Lower leg skin (tissue), 4 donors: Measurements from ENCODE around the gene DSTN. TPM values are rescaled to one million over a fixed set of nuclear protein-coding genes. Genes with fewer than 3 reads are reported as not detected.

ENCODE experiments used
- DNase-seq, 2 donors: peaks; one replicate each; pipeline ENCODE4 v3.0.0-alpha.2; 2019; ENCODE audit warnings: low spot score in 2 of 2
- H3K4me3 ChIP-seq: fragments of 200-600 bp; sonication (generic); 2 replicates; pipeline ENCODE4 v1.5.1; 2017; ENCODE audit warnings: mild to moderate bottlenecking, low read depth; ENCODE audit not compliant: poor library complexity, severe bottlenecking
- CTCF ChIP-seq, 3 donors: fragments of 450-650 bp; IDR thresholded peaks; one replicate each; pipeline ENCODE4 v1.5.1; 2016; ENCODE audit warnings: antibody characterized with exemption in 3 of 3, mild to moderate bottlenecking in 3 of 3, moderate library complexity in 2 of 3
- POLR2A ChIP-seq, 2 donors: fragments of 450-650 bp; IDR thresholded peaks; one replicate each; pipeline ENCODE4 v1.6.1; 2016 to 2017; ENCODE audit warnings: antibody characterized with exemption in 2 of 2, mild to moderate bottlenecking in 1 of 2, moderate library complexity in 1 of 2
- WGBS, 2 donors: methylation state at CpG; one replicate each; pipeline ENCODE4 v1.1.5; 2018; 5-methylcytosine and 5-hydroxymethylcytosine counted together
- intact Hi-C: fragments of 100-400 bp; cut with DNase I; formaldehyde crosslinking; loops from one replicate; pipeline ENCODE4 v1.15.0; 2023; ENCODE audit warnings: low total_unique reads
- total RNA-seq, 4 donors: library from RNA; depleted of rRNA; stranded (reverse); fragments of >200 nt; gene quantifications; one replicate each; pipeline ENCODE4 v1.1.0, GENCODE V29; 2016

DSTN gene
- total RNA-seq, 4 donors from 2014 or later: 237 to 335 (median 290) TPM

GRCh38 chr20:17634661-17635331 is 64.9 kb downstream of the DSTN start:
- WGBS, 2 donors: 69 to 79% methylated on average over 12 of the region's 13 CpGs
- intact Hi-C loops: no loop called here
- H3K4me3 ChIP-seq: no peak overlapping the region
- TF ChIP-seq POLR2A (IDR thresholded peaks at IDR 0.05) (no peak), CTCF (IDR thresholded peaks at IDR 0.05) (no peak)
- DNase-seq: no peak

GRCh38 chr20:17635332-17636244 is 65.7 kb downstream of the DSTN start:
- intact Hi-C loops: no loop called here
- WGBS, 2 donors: 74 to 77% methylated on average over 25 of the region's 25 CpGs
- no peak overlapping the region for H3K4me3 ChIP-seq
- TF ChIP-seq CTCF (IDR thresholded peaks at IDR 0.05) (no peak), POLR2A (IDR thresholded peaks at IDR 0.05) (no peak)
- DNase-seq: no peak

- DNase-seq: no peak
- 83% methylated on average over 21 to 24 of the region's 24 CpGs for WGBS, 2 donors
- TF ChIP-seq CTCF (IDR thresholded peaks at IDR 0.05) (no peak), POLR2A (IDR thresholded peaks at IDR 0.05) (no peak)
- no peak overlapping the region for H3K4me3 ChIP-seq
- intact Hi-C loops: no loop called here
Observed at GRCh38 chr20:17636523-17637412, 66.9 kb downstream of the DSTN start.

DNA sequence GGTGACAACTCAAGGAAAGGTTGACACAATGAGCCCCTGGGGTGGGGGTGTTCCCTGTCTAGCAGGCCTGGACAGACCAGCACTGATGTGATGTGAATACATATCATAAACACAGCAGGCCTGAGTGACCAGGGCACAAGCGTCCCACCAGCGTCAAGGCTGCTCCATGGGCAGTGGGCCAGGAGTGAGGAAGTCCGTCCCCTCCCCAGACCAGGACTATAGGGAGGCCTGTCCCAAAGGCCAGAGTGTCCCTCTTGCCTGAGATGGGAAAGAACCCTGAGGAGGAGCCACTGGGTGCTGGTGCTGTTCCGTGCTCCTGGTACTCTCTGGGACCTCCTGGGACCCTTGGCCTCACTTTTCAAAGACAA is 67.5 kb downstream of the DSTN start:
- 83 to 85% methylated on average over 2 to 4 of the region's 4 CpGs for WGBS, 2 donors
- intact Hi-C loops: no loop called here
- no peak overlapping the region for H3K4me3 ChIP-seq
- TF ChIP-seq CTCF (IDR thresholded peaks at IDR 0.05) (no peak), POLR2A (IDR thresholded peaks at IDR 0.05) (no peak)
- no peak for DNase-seq

GRCh38 chr20:17637985-17638640 is 68.2 kb downstream of the DSTN start:
- no peak overlapping the region for H3K4me3 ChIP-seq
- 83 to 85% methylated on average over 13 of the region's 13 CpGs for WGBS, 2 donors
- TF ChIP-seq POLR2A (IDR thresholded peaks at IDR 0.05) (no peak), CTCF (IDR thresholded peaks at IDR 0.05) (no peak)
- intact Hi-C loops: no loop called here
- no peak for DNase-seq
